Activated B cell treated with CpG ODN at 0.5 μM for 24 hours (primary cell): ENCODE measurements around the gene SPHK1. TPM values are rescaled to one million over a fixed set of nuclear protein-coding genes. Genes with fewer than 3 reads are reported as not detected.
"Not testable (repeated sequence)": the region's sequence is repeated elsewhere in the genome, so short reads cannot be mapped to it uniquely, and the experiment has no call there.

Experiments used
- ATAC-seq: fragments of 200-7000 bp; cut with Tn5 transposase; one replicate; pipeline ENCODE4 v1.10.0; 2021; ENCODE audit warnings: low read depth, mild to moderate bottlenecking, moderate library complexity
- CTCF ChIA-PET: fragments of 350-600 bp; sonication (Branson Sonifier 250); formaldehyde crosslinking; loops from one replicate; lab custom pipeline; 2021; ENCODE audit warnings: antibody characterized with exemption; lab: Charles Lee
- POLR2A ChIA-PET: fragments of 350-600 bp; sonication (Branson Sonifier 250); formaldehyde crosslinking; loops from one replicate; lab custom pipeline; 2021; ENCODE audit warnings: antibody characterized with exemption; lab: Charles Lee
- DNase-seq: peaks from one replicate; pipeline ENCODE4 v3.0.0; 2022
- H3K27ac Mint-ChIP-seq: one replicate; pipeline ENCODE4 v1.8.0; 2020; ENCODE audit warnings: mixed read lengths
- H3K27me3 Mint-ChIP-seq: one replicate; pipeline ENCODE4 v1.8.0; 2021; ENCODE audit warnings: mixed read lengths
- H3K36me3 Mint-ChIP-seq: one replicate; pipeline ENCODE4 v1.8.0; 2021; ENCODE audit warnings: low read depth, mixed read lengths
- H3K4me1 Mint-ChIP-seq: one replicate; pipeline ENCODE4 v1.8.0; 2021; ENCODE audit warnings: mixed read lengths
- H3K4me3 Mint-ChIP-seq: one replicate; pipeline ENCODE4 v1.8.0; 2020; ENCODE audit warnings: mild to moderate bottlenecking, mixed read lengths
- H3K9me3 Mint-ChIP-seq: one replicate; pipeline ENCODE4 v1.8.0; 2020; ENCODE audit warnings: mixed read lengths
- CTCF ChIP-seq: fragments of 200-600 bp; IDR thresholded peaks from one replicate; pipeline ENCODE4 v1.8.0; 2022; ENCODE audit warnings: antibody characterized with exemption, mild to moderate bottlenecking
- intact Hi-C: fragments of 100-400 bp; cut with micrococcal nuclease; formaldehyde crosslinking; loops from one replicate; pipeline ENCODE4 v1.15.1; 2024
- total RNA-seq: library from RNA; stranded (reverse); gene quantifications from 2 replicates; pipeline ENCODE4 v1.2.3, GENCODE V29; 2022

The SPHK1 gene
- total RNA-seq, 1 donor from 2014 or later = 1.1 TPM

GRCh38 chr17:76341301-76341700 is 43.1 kb upstream of the SPHK1 start:
- H3K4me1 Mint-ChIP-seq = no peaks in the 10 kb centered on the region
- H3K27ac Mint-ChIP-seq = no peak overlapping the region
- CTCF ChIA-PET = no interaction called here
- peaks cover 48% of the 10 kb centered on the region for H3K36me3 Mint-ChIP-seq
- DNase-seq = no peak
- POLR2A ChIA-PET = no interaction called here
- TF ChIP-seq CTCF = no peak
- no peaks in the 10 kb centered on the region for H3K27me3 Mint-ChIP-seq
- ATAC-seq = no peak
- H3K4me3 Mint-ChIP-seq = no peak overlapping the region
- intact Hi-C loops = no loop called here
- no peaks in the 10 kb centered on the region for H3K9me3 Mint-ChIP-seq

GRCh38 chr17:76343106-76343505 is 41.3 kb upstream of the SPHK1 start:
- no peak for DNase-seq
- TF ChIP-seq CTCF = no peak
- ChIA-PET POLR2A (interaction anchor here (0.6 kb wide), 1 partner anchor 13 kb away, joined by 3 read pairs; no protein-coding TSS in a partner anchor), CTCF (no interaction called here)
- Mint-ChIP-seq H3K36me3 (peaks cover 58% of the 10 kb centered on the region), H3K27ac (no peak overlapping the region), H3K4me3 (no peak overlapping the region), H3K4me1 (no peaks in the 10 kb centered on the region), H3K9me3 (no peaks in the 10 kb centered on the region), H3K27me3 (no peaks in the 10 kb centered on the region)
- ATAC-seq = no peak
- intact Hi-C loops = no loop called here

GRCh38 chr17:76345377-76345974 is 38.9 kb upstream of the SPHK1 start:
- H3K36me3 Mint-ChIP-seq = peaks cover 49% of the 10 kb centered on the region
- DNase-seq (no peak), ATAC-seq (no peak)
- H3K27ac Mint-ChIP-seq = no peak overlapping the region
- intact Hi-C loops = no loop called here
- ChIA-PET CTCF (no interaction called here), POLR2A (interaction anchor here (0.7 kb wide), 2 partner anchors 103 to 1067 kb away, joined by 6 to 7 read pairs; no protein-coding TSS in a partner anchor)
- H3K4me3 Mint-ChIP-seq = no peak overlapping the region
- H3K27me3 Mint-ChIP-seq = no peaks in the 10 kb centered on the region
- no peak for TF ChIP-seq CTCF
- H3K9me3 Mint-ChIP-seq = no peaks in the 10 kb centered on the region
- H3K4me1 Mint-ChIP-seq = no peaks in the 10 kb centered on the region

- H3K9me3 Mint-ChIP-seq, H3K4me3 Mint-ChIP-seq, H3K27ac Mint-ChIP-seq, CTCF ChIA-PET, ATAC-seq, intact Hi-C loops, H3K27me3 Mint-ChIP-seq, DNase-seq, H3K4me1 Mint-ChIP-seq: not testable (repeated sequence)
- peaks cover 44% of the 10 kb centered on the region for H3K36me3 Mint-ChIP-seq
- POLR2A ChIA-PET = interaction anchor here (0.6 kb wide), 1 partner anchor 1783 kb away, joined by 3 read pairs; no protein-coding TSS in a partner anchor
These were observed 37.5 kb upstream of the SPHK1 start for GRCh38 chr17:76346936-76347335.

- TF ChIP-seq CTCF = no peak
- Mint-ChIP-seq H3K36me3 (peaks cover 26% of the 10 kb centered on the region), H3K27me3 (no peaks in the 10 kb centered on the region), H3K27ac (no peak overlapping the region), H3K4me1 (peaks cover 18% of the 10 kb centered on the region), H3K4me3 (no peak overlapping the region), H3K9me3 (no peaks in the 10 kb centered on the region)
- ATAC-seq (no peak), DNase-seq (no peak)
- intact Hi-C loops = loop anchor here (5.0 kb wide), 2 partner anchors 377 to 493 kb away; partner anchors contain the start of genes JMJD6, METTL23 and WBP2
- ChIA-PET CTCF (no interaction called here), POLR2A (no interaction called here)
These were observed 33.9 kb upstream of the SPHK1 start for GRCh38 chr17:76350463-76350862.
